Measurements from ENCODE around the gene TFCP2L1.

GRCh38 chr2:121253674-121254240 is 31.2 kb downstream of the TFCP2L1 start:
- TF ChIP-seq CTCF (IDR thresholded peaks at IDR 0.05) (no peak), POLR2A (IDR thresholded peaks at IDR 0.05) (no peak), POLR2AphosphoS5 (IDR thresholded peaks at IDR 0.05) (no peak)
